AG08395 (cell line): ENCODE results near the gene GIMAP8.

Source experiments
- DNase-seq: peaks from one replicate; pipeline ENCODE4 v3.0.0; 2012; ENCODE audit warnings: mixed read lengths, low spot score

GIMAP8 gene

GRCh38 chr7:150450491-150451001, at the start of gene GIMAP8:
Gene GIMAP8, plus strand, starts transcription at chr7:150450630. Its CDS starts 16,069 bp downstream, at chr7:150466699.
- no peak for DNase-seq

- no peak for DNase-seq
Measured at GRCh38 chr7:150400788-150401423, 49.5 kb upstream of the GIMAP8 start.

GRCh38 chr7:150401424-150401790, 49.0 kb upstream of the GIMAP8 start:
- no peak for DNase-seq

- no peak for DNase-seq
Measured at GRCh38 chr7:150401861-150402631, 48.4 kb upstream of the GIMAP8 start.

GRCh38 chr7:150402671-150403321, 47.6 kb upstream of the GIMAP8 start:
- no peak for DNase-seq

GRCh38 chr7:150403376-150404171, 46.9 kb upstream of the GIMAP8 start:
- DNase-seq: no peak

- DNase-seq: no peak
Measured at GRCh38 chr7:150404172-150404804, 46.1 kb upstream of the GIMAP8 start.

- peak; percentile 93 for DNase-seq
Measured at GRCh38 chr7:150404805-150405583, 45.4 kb upstream of the GIMAP8 start.

- DNase-seq: peak; percentile 41
Measured at GRCh38 chr7:150405584-150406311, 44.7 kb upstream of the GIMAP8 start.

- DNase-seq: no peak
Measured at GRCh38 chr7:150406312-150406566, 44.2 kb upstream of the GIMAP8 start.

GRCh38 chr7:150406567-150407421, 43.6 kb upstream of the GIMAP8 start:
- DNase-seq: no peak

GRCh38 chr7:150407588-150408392, 42.6 kb upstream of the GIMAP8 start:
- DNase-seq: no peak

GRCh38 chr7:150408393-150409299, 41.8 kb upstream of the GIMAP8 start:
- no peak for DNase-seq

GRCh38 chr7:150409300-150410030, 41.0 kb upstream of the GIMAP8 start:
- DNase-seq: no peak

- no peak for DNase-seq
Measured at GRCh38 chr7:150410131-150410530, 40.3 kb upstream of the GIMAP8 start.

GRCh38 chr7:150410680-150411346, 39.6 kb upstream of the GIMAP8 start:
- no peak for DNase-seq
